HG02571 (cell line): ENCODE results near the gene DDX1.
"Not testable (repeated sequence)": the region's sequence is repeated elsewhere in the genome, so short reads cannot be mapped to it uniquely, and the experiment has no call there.

Source experiments
- ATAC-seq: cut with Tn5 transposase; IDR thresholded peaks from one replicate; pipeline ENCODE4 v1.9.1; 2021; ENCODE audit warnings: mild to moderate bottlenecking, moderate library complexity; ENCODE audit not compliant: unreplicated experiment

The DDX1 gene

GRCh38 chr2:15594291-15595256, 2.9 kb downstream of the DDX1 start:
- ATAC-seq, result no peak

- no peak for ATAC-seq
Observed at GRCh38 chr2:15595342-15595905, 3.8 kb downstream of the DDX1 start.

DNA sequence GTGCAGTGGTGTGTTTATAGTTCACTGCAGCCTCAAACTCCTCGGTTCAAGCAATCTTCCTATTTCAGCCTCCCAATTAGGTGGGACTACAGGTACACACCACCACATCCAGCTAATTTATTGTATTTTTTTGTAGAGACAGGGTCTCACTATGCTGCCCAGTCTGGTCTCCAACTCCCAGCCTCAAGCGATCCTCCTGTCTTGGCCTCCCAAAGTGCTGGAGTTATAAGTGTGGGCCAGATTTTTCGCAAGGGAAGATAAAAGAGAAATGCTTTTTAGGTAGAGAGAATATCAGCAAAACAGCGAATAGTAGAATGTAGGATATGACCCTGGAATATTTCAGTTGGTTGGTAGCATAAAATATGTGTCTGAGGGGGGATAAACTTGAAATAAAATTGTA, 4.3 kb downstream of the DDX1 start:
- no peak for ATAC-seq

DNA sequence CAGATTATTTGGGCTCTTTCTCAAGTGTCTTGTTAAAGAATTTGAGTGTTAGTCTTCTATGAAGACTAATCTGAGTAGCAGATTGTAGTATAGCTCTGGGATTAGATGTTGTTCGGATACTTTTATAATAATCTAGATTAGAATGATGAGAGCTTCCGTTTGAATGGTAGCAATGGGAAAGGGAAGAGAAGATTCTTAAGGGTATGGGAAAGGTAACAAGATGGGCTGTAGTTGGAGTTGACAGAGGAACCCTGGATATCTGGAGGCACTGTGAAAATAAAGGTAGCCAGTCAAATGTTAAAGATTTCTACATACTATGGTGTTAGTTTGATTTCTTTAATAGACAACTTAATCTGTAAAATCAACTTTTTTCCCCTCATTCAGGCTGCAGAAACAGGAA, 4.7 kb downstream of the DDX1 start:
- ATAC-seq, result no peak

DNA sequence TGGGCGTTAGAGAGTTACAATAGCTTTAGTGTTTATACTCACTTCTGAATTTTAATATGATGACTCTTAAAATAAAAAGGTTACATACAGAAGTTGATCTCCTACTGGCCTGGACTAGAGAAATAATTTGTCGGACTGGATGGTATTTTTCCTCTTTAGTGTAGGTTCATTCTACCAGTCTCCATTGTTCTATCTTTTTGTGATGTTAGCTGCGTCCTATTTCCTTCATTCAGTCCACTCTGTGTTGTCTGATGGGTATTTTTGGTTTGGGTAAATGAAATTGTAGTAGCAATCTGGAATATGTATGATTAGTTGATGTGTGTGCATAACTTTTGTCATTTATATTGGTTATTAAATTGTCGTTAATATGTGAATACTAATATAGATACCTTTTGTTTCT, 5.3 kb downstream of the DDX1 start:
- no peak for ATAC-seq

GRCh38 chr2:15599994-15600393, 8.3 kb downstream of the DDX1 start:
- no peak for ATAC-seq

- no peak for ATAC-seq
Observed at GRCh38 chr2:15601681-15602080, 10.0 kb downstream of the DDX1 start.

DNA sequence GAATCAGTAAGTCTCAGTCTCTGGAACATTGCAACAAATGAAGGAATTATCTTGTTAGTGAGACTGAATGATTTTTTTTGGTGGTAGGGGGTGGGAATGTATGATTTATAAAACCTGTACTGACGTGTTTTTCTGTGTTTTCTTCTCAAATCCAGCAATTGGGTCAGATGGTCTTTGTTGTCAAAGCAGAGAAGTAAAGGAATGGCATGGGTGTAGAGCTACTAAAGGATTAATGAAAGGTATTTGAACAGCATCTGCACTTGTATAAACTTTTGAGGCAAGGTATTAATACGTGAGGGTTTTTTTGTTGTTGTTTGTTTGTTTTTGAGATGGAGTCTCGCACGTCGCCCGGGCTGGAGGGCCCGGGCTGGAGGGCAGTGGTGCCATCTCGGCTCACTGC, 10.7 kb downstream of the DDX1 start:
- no peak for ATAC-seq

- no peak for ATAC-seq
Observed at GRCh38 chr2:15603044-15603765, 11.5 kb downstream of the DDX1 start.

- ATAC-seq, result no peak
Observed at GRCh38 chr2:15603948-15604347, 12.3 kb downstream of the DDX1 start.

DNA sequence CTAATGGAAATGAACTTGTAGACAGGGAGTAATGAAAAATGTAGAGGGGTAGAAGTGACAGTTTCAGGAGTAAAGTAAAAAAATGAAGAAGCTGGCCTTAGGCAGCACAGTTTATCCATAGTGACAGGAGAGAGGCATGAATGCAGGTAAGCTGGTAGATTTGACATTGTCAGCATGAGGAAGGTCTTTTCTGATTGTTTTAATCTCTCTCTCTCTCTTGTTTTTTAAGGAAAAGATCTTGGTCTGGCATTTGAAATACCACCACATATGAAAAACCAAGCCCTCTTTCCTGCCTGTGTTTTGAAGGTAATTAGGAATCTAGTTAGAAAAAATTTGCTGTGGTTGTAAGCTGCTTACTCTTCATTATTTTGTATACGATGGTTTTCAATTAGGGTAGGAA, 14.1 kb downstream of the DDX1 start:
- ATAC-seq, result no peak

DNA sequence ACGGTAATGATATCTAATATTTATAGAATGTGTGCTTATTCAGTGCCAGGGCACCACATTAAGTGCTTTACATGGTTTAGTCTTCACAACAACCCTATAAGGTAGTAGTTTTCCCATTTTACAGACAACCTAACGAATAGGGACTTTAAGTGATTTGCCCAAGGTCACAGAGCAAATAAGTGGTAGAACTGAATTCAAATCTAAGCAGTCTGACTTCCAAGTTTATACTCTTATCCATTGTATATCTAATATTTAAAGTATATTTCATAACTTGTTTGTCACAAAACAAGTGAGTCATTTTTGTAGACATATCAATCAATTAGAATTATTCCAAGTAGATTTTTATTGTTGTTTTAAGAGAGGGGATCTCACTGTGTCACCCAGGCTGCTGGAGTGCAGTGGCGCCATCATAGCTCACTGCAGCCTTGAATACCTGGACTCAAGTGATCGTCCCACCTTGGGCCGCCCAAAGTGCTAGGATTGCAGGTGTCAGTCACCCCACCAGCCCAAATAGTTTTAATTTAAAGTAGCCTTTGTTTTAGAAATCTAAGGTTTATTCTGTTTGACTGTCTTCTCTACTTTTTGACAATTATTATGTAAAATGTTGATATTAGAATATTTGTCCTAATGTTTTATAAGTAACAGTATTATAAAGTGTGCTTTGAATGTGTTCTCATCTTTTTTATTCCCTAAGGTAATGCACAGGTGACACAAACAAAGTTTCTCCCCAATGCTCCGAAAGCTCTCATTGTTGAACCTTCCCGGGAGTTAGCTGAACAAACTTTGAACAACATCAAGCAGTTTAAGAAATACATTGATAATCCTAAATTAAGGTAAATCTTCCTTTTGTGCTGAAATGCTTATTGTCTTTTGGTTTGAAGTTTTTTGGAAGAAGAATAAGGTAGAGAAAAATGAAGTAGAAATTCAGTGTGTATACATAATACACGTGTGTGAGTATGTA, 15.1 kb downstream of the DDX1 start:
- ATAC-seq, result no peak

- ATAC-seq, result no peak
Observed at GRCh38 chr2:15607709-15608391, 16.2 kb downstream of the DDX1 start.

DNA sequence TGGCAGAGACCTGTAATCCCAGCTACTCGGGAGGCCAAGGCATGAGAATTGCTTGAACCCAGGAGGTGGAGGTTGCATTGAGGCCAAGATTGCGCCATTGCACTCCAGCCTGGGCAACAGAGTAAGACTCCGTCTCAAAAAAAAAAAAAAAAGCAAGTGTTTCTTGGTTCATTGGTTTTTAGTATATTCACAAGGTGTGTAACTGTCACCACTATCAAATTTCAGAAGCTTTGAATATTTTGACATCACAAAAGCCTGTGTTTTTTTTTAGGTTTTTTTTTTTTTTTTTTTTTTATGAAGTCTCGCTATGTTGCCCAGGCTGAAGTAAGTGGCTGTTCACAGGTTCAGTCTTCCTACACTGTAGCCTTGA, 16.7 kb downstream of the DDX1 start:
- ATAC-seq, result no peak

DNA sequence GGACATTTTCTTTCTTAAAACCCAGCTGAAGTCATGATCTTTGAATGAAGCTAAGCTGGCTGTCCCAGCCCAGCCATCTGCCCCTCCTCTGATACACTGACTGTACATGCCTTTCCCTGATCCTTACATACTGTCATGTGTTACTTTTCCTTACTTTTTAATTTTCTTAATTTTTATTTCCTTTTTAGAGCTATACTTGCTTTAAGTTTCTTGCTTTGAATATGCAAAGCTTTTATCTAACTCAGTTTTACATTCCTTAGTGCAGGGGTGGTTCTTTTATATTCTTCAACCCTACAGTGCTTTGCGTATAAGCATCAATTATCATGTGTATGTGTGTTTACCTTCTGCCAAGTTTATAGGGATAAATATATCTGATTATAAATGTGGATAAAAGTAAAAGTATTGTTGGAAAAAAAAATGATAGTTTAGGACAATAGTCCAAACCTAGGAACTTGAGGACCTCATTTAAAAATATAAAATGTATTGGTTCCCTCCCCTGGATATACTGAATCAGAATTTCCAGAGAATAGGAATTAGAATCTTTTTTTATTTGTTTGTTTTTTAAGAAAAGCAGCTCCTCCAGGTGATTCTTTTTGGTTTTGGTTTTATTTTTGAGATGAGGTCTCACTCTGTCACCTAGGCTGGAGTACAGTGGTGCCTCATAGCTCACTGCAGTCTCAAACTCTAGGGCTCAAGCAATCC, 17.8 kb downstream of the DDX1 start:
- ATAC-seq, result no peak

DNA sequence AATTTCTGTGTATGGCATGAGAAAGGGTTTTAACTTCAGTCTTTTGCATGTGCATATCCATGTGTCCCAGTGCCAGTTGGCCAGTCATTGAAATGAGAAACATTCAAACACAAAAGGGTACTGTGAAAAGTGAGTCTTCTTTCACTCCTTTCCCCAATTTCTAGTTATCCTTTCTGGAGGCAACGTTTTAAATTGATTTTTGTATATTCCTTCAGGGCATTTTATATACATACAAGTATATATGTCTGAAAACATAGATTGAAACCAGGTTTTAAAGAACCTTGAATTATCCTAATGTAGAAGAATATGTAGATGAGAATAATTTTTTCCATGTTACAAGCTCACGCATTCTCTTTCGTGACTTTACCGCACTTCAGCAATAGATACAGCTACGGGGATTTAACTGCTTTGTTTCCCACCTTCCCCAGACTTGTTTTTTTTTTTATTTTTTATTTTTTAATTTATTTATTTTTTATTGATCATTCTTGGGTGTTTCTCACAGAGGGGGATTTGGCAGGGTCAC, 18.8 kb downstream of the DDX1 start:
- no peak for ATAC-seq

DNA sequence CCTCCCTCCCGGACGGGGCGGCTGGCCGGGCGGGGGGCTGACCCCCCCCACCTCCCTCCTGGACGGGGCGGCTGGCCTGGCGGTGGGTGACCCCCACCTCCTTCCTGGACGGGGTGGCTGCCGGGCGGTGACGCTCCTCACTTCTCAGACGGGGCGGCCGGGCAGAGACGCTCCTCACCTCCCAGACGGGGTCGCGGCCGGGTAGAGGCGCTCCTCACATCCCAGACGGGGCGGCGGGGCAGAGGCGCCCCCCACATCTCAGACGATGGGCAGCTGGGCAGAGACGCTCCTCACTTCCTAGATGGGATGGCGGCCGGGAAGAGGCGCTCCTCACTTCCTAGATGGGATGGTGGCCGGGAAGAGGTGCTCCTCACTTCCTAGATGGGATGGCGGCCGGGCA, 20.4 kb downstream of the DDX1 start:
- not testable (repeated sequence) for ATAC-seq

DNA sequence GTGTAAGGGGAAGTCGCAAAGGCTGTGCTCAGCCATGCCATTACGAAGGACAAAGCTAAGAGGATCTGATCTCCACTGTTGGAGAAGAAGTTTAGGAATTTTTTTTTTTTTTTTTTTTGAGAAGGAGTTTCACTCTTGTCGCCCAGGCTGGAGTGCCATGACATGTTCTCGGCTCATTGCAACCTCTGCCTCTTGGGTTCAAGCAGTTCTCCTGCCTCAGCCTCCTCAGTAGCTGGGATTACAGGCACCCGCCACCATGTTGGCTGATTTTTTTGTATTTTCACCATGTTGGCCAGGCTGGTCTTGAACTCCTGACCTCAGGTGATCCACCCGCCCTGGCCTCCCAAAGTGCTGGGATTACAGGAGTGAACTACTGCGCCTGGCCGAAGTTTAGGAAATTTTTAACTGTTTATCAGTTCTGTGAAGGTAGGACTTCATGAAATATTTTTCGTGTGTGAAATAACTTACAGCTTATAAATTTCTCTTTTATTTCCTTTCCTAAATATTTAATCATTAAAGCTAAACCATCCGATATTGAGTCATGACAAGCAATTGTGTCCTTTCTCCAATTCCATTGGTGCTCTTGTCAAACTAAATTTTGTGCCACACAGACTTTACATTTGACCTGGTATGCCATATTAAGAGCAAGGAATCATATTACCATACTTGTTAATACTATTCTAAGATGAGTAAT, 22.2 kb downstream of the DDX1 start:
- no peak for ATAC-seq
